ENCODE measurements around the gene STPG3.

The STPG3 gene

GRCh38 chr9:137216188-137216965 lies 34.7 kb upstream of the STPG3 start:
- no peak overlapping the region for H3K9ac ChIP-seq (ENCODE audit: low read depth, low read length)
- H3K27me3 ChIP-seq (ENCODE audit: control insufficient read depth, insufficient read depth, low read length), result no peaks in the 10 kb centered on the region
- no peak overlapping the region for H3K4me3 ChIP-seq (ENCODE audit: low read depth, low read length)
- no peaks in the 10 kb centered on the region for H3K9me3 ChIP-seq (ENCODE audit: control insufficient read depth, insufficient read depth, low read length)
- no peaks in the 10 kb centered on the region for H3K4me1 ChIP-seq (ENCODE audit: control insufficient read depth, insufficient read depth, low read length)
- H3K36me3 ChIP-seq (ENCODE audit: control insufficient read depth, insufficient read depth, low read length), result peaks cover 35% of the 10 kb centered on the region

GRCh38 chr9:137217276-137218211 lies 33.5 kb upstream of the STPG3 start:
- Histone ChIP-seq H3K36me3 (ENCODE audit: control insufficient read depth, insufficient read depth, low read length) (peaks cover 32% of the 10 kb centered on the region), H3K27me3 (ENCODE audit: control insufficient read depth, insufficient read depth, low read length) (no peaks in the 10 kb centered on the region), H3K9ac (ENCODE audit: low read depth, low read length) (no peak overlapping the region), H3K9me3 (ENCODE audit: control insufficient read depth, insufficient read depth, low read length) (no peaks in the 10 kb centered on the region), H3K4me3 (ENCODE audit: low read depth, low read length) (no peak overlapping the region), H3K4me1 (ENCODE audit: control insufficient read depth, insufficient read depth, low read length) (no peaks in the 10 kb centered on the region)

GRCh38 chr9:137218212-137218753 lies 32.8 kb upstream of the STPG3 start:
- Histone ChIP-seq H3K4me3 (ENCODE audit: low read depth, low read length) (no peak overlapping the region), H3K4me1 (ENCODE audit: control insufficient read depth, insufficient read depth, low read length) (no peaks in the 10 kb centered on the region), H3K9me3 (ENCODE audit: control insufficient read depth, insufficient read depth, low read length) (no peaks in the 10 kb centered on the region), H3K36me3 (ENCODE audit: control insufficient read depth, insufficient read depth, low read length) (peaks cover 28% of the 10 kb centered on the region), H3K27me3 (ENCODE audit: control insufficient read depth, insufficient read depth, low read length) (no peaks in the 10 kb centered on the region), H3K9ac (ENCODE audit: low read depth, low read length) (no peak overlapping the region)

GRCh38 chr9:137218754-137219271 lies 32.3 kb upstream of the STPG3 start:
- Histone ChIP-seq H3K4me3 (ENCODE audit: low read depth, low read length) (no peak overlapping the region), H3K9me3 (ENCODE audit: control insufficient read depth, insufficient read depth, low read length) (no peaks in the 10 kb centered on the region), H3K9ac (ENCODE audit: low read depth, low read length) (no peak overlapping the region), H3K27me3 (ENCODE audit: control insufficient read depth, insufficient read depth, low read length) (no peaks in the 10 kb centered on the region), H3K4me1 (ENCODE audit: control insufficient read depth, insufficient read depth, low read length) (no peaks in the 10 kb centered on the region), H3K36me3 (ENCODE audit: control insufficient read depth, insufficient read depth, low read length) (peaks cover 23% of the 10 kb centered on the region)

GRCh38 chr9:137219757-137220316 lies 31.2 kb upstream of the STPG3 start:
- H3K27me3 ChIP-seq (ENCODE audit: control insufficient read depth, insufficient read depth, low read length), result no peaks in the 10 kb centered on the region
- no peak overlapping the region for H3K4me3 ChIP-seq (ENCODE audit: low read depth, low read length)
- H3K36me3 ChIP-seq (ENCODE audit: control insufficient read depth, insufficient read depth, low read length), result peaks cover 14% of the 10 kb centered on the region
- H3K9me3 ChIP-seq (ENCODE audit: control insufficient read depth, insufficient read depth, low read length), result no peaks in the 10 kb centered on the region
- no peaks in the 10 kb centered on the region for H3K4me1 ChIP-seq (ENCODE audit: control insufficient read depth, insufficient read depth, low read length)
- no peak overlapping the region for H3K9ac ChIP-seq (ENCODE audit: low read depth, low read length)

- H3K9ac ChIP-seq (ENCODE audit: low read depth, low read length), result no peak overlapping the region
- H3K36me3 ChIP-seq (ENCODE audit: control insufficient read depth, insufficient read depth, low read length), result peaks cover 10% of the 10 kb centered on the region
Observed at GRCh38 chr9:137220317-137221094, 30.6 kb upstream of the STPG3 start.

GRCh38 chr9:137221095-137221505 lies 30.0 kb upstream of the STPG3 start:
- H3K4me1 ChIP-seq (ENCODE audit: control insufficient read depth, insufficient read depth, low read length), result no peaks in the 10 kb centered on the region
- no peaks in the 10 kb centered on the region for H3K27me3 ChIP-seq (ENCODE audit: control insufficient read depth, insufficient read depth, low read length)
- H3K4me3 ChIP-seq (ENCODE audit: low read depth, low read length), result no peak overlapping the region
- no peaks in the 10 kb centered on the region for H3K9me3 ChIP-seq (ENCODE audit: control insufficient read depth, insufficient read depth, low read length)
- H3K36me3 ChIP-seq (ENCODE audit: control insufficient read depth, insufficient read depth, low read length), result peaks cover 8% of the 10 kb centered on the region
- H3K9ac ChIP-seq (ENCODE audit: low read depth, low read length), result no peak overlapping the region

More at GRCh38 chr9:137220317-137221094, 30.6 kb upstream of the STPG3 start:
- no peaks in the 10 kb centered on the region for H3K27me3 ChIP-seq (ENCODE audit: control insufficient read depth, insufficient read depth, low read length)
- H3K4me3 ChIP-seq (ENCODE audit: low read depth, low read length), result no peak overlapping the region
- H3K4me1 ChIP-seq (ENCODE audit: control insufficient read depth, insufficient read depth, low read length), result no peaks in the 10 kb centered on the region
- no peaks in the 10 kb centered on the region for H3K9me3 ChIP-seq (ENCODE audit: control insufficient read depth, insufficient read depth, low read length)

- Histone ChIP-seq H3K36me3 (ENCODE audit: control insufficient read depth, insufficient read depth, low read length) (peaks cover 3% of the 10 kb centered on the region), H3K4me3 (ENCODE audit: low read depth, low read length) (peak overlapping the region; percentile 43), H3K9ac (ENCODE audit: low read depth, low read length) (no peak overlapping the region), H3K4me1 (ENCODE audit: control insufficient read depth, insufficient read depth, low read length) (no peaks in the 10 kb centered on the region), H3K9me3 (ENCODE audit: control insufficient read depth, insufficient read depth, low read length) (no peaks in the 10 kb centered on the region), H3K27me3 (ENCODE audit: control insufficient read depth, insufficient read depth, low read length) (no peaks in the 10 kb centered on the region)
Observed at GRCh38 chr9:137221506-137222111, 29.5 kb upstream of the STPG3 start.

- Histone ChIP-seq H3K36me3 (ENCODE audit: control insufficient read depth, insufficient read depth, low read length) (no peaks in the 10 kb centered on the region), H3K9ac (ENCODE audit: low read depth, low read length) (peak within 1 kb of the TSS; percentile 41), H3K9me3 (ENCODE audit: control insufficient read depth, insufficient read depth, low read length) (no peaks in the 10 kb centered on the region), H3K27me3 (ENCODE audit: control insufficient read depth, insufficient read depth, low read length) (no peaks in the 10 kb centered on the region), H3K4me3 (ENCODE audit: low read depth, low read length) (peak within 1 kb of the TSS; percentile 63), H3K4me1 (ENCODE audit: control insufficient read depth, insufficient read depth, low read length) (no peaks in the 10 kb centered on the region)
Observed at GRCh38 chr9:137222190-137223077, 28.7 kb upstream of the STPG3 start, which contains the start of gene RNF208. TSS of gene RNF208 (minus strand) at chr9:137222240. CDS start at chr9:137221212, 1,028 bp downstream.
